ENCODE results near the gene ICE1.

DNA sequence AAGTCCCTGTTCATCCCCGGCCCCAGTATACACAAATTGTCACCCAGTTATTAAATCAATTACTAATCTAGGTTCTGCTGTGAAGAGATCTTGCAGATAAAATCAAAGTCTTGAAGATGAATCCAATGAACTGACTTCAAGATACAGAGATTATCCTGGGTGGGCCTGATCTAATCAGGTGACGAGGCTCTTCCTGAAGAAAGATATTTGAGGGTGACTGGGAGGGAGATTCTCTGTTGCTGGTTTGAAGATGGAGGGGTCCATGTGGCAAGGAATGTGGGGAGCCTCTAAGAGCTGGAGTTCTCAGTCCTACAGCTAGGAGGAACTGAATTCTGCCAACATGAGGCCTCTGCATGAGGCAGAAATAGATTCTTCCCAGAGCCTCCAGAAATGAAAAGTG is 36.1 kb upstream of the ICE1 start:
- TF ChIP-seq, protein P1, sequence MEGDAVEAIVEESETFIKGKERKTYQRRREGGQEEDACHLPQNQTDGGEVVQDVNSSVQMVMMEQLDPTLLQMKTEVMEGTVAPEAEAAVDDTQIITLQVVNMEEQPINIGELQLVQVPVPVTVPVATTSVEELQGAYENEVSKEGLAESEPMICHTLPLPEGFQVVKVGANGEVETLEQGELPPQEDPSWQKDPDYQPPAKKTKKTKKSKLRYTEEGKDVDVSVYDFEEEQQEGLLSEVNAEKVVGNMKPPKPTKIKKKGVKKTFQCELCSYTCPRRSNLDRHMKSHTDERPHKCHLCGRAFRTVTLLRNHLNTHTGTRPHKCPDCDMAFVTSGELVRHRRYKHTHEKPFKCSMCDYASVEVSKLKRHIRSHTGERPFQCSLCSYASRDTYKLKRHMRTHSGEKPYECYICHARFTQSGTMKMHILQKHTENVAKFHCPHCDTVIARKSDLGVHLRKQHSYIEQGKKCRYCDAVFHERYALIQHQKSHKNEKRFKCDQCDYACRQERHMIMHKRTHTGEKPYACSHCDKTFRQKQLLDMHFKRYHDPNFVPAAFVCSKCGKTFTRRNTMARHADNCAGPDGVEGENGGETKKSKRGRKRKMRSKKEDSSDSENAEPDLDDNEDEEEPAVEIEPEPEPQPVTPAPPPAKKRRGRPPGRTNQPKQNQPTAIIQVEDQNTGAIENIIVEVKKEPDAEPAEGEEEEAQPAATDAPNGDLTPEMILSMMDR (IDR thresholded peaks at IDR 0.05): no peak
- TF ChIP-seq POLR2AphosphoS5 (IDR thresholded peaks at IDR 0.05): no peak
